Measurements from ENCODE around the gene THSD4. TPM values are rescaled to one million over a fixed set of nuclear protein-coding genes. Genes with fewer than 3 reads are reported as not detected.

Gene THSD4
- total and polyA plus RNA-seq, 9 of the 15 experiments (the other 6 are each of a cell fraction or from before 2014, with no cell fraction given), result 0.04 TPM; not detected in 5

- in situ Hi-C loops (cut with MboI) (no loop called here), intact Hi-C loops (cut with micrococcal nuclease) (no loop called here)
- Histone ChIP-seq H3K4me1 (replicated peaks in 1 of 2; ENCODE audit: control insufficient read depth in 2 of 2, insufficient read depth in 2 of 2, low read length in 2 of 2) (no peaks in the 10 kb centered on the region), H3K27ac (ENCODE audit: extremely low read depth, low read depth, low read length) (no peak overlapping the region), H3K79me2 (ENCODE audit: control insufficient read depth, insufficient read depth, low read length) (no peaks in the 10 kb centered on the region), H3K4me2 (ENCODE audit: insufficient read depth, low read length) (no peak overlapping the region), H3K9ac (ENCODE audit: insufficient read depth in 1 of 2, low read depth in 2 of 2, low read length in 2 of 2) (no peak overlapping the region), H3K9me1 (ENCODE audit: control insufficient read depth, insufficient read depth, low read length) (no peaks in the 10 kb centered on the region), H3K36me3 (ENCODE audit: control insufficient read depth, insufficient read depth, low read length) (no peaks in the 10 kb centered on the region), H2AFZ (ENCODE audit: low read depth, low read length) (no peak overlapping the region), H3K27me3 (ENCODE audit: control insufficient read depth in 2 of 2, insufficient read depth in 2 of 2, low read length in 2 of 2) (no peaks in the 10 kb centered on the region), H3K9me3 (replicated peaks; ENCODE audit: control insufficient read depth, insufficient read depth, low read depth, low read length) (no peaks in the 10 kb centered on the region), H3K4me3 (no peak overlapping the region), H4K20me1 (replicated peaks; ENCODE audit: control insufficient read depth, insufficient read depth, low read length) (no peaks in the 10 kb centered on the region)
- DNase-seq (ENCODE audit: extremely low read depth in 1 of 4, low spot score in 3 of 4), result no peak
- POLR2A ChIA-PET, result no interaction called here
- no peak for FAIRE-seq
- TF ChIP-seq ZBTB40 (IDR thresholded peaks at IDR 0.05) (peak; percentile 76), ZBTB40 (CRISPR knock-in tag; IDR thresholded peaks at IDR 0.05) (no peak), NFRKB (IDR thresholded peaks at IDR 0.05; ENCODE audit: low read depth) (no peak)
- CTCF ChIA-PET (ENCODE audit: low intra/inter-chr PET ratio), result no interaction called here
- no peak for ATAC-seq
- no TSS peak for BruUV-seq (replicated peaks)
- WGBS (ENCODE audit: insufficient coverage, low coverage, missing lambda C conversion rate), result 0% methylated on average over 4 of the region's 4 CpGs
These were observed 571.2 kb downstream of the THSD4 start for GRCh38 chr15:71686221-71687050.
